Measurements from ENCODE around the gene WNT16.

The WNT16 gene

DNA sequence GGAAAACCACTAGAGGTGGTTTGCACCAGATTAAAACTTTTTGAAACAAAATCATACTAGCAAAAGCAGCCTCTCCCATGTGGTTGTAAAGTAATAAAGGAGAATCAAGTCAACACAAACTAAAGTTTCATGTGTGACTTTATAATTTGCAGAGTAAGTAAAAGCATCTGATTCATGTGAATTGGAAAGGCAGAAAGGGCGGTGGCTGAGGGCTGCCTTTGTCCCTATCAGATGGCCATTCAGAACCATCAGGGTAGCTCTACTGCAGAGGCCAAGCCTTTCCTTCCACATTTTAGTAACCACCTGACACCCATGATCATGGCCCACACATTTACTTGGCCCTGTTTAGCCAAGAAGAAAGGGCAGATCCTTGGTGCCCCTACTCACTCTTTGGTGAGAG, 15.7 kb downstream of the WNT16 start:
- Histone ChIP-seq H3K4me1 (ENCODE audit: control insufficient read depth, insufficient read depth, low read depth, low read length) (peaks cover 4% of the 10 kb centered on the region), H2BK12ac (ENCODE audit: low read length in 2 of 2) (no peak overlapping the region), H3K79me1 (replicated peaks; ENCODE audit: low read length, poor library complexity, severe bottlenecking) (no peaks in the 10 kb centered on the region), H3K4ac (ENCODE audit: low read depth in 1 of 2, low read length in 2 of 2) (no peak overlapping the region), H3K9ac (ENCODE audit: low read length) (no peak overlapping the region), H2BK5ac (ENCODE audit: low read depth, low read length, poor library complexity, severe bottlenecking) (no peak overlapping the region), H3K27ac (ENCODE audit: low read length, poor library complexity, severe bottlenecking) (no peak overlapping the region), H3K14ac (ENCODE audit: low read length in 2 of 2) (no peak overlapping the region), H2AFZ (ENCODE audit: low read depth, low read length) (no peak overlapping the region), H2BK120ac (ENCODE audit: low read depth, low read length) (no peak overlapping the region), H4K8ac (ENCODE audit: low read length) (peak overlapping the region; percentile 41), H3K9me3 (ENCODE audit: control insufficient read depth, low read length) (no peaks in the 10 kb centered on the region), H3K23ac (ENCODE audit: low read length in 2 of 2) (no peak overlapping the region), H2AK5ac (ENCODE audit: low read length, severe bottlenecking) (no peak overlapping the region), H3K4me2 (ENCODE audit: low read length, poor library complexity, severe bottlenecking) (no peak overlapping the region), H3K18ac (ENCODE audit: low read depth in 1 of 2, low read length in 2 of 2) (no peak overlapping the region), H2BK15ac (ENCODE audit: low read depth, poor library complexity, severe bottlenecking) (no peak overlapping the region), H4K91ac (ENCODE audit: low read length) (peak overlapping the region; percentile 68), H3K27me3 (ENCODE audit: control insufficient read depth in 1 of 2, insufficient read depth in 1 of 2, low read length in 2 of 2) (no peaks in the 10 kb centered on the region), H3K36me3 (ENCODE audit: control insufficient read depth in 1 of 2, insufficient read depth in 2 of 2, low read depth in 1 of 2, low read length in 2 of 2) (peaks cover 0 to 24% of the 10 kb centered on the region in 2 experiments), H3K4me3 (ENCODE audit: insufficient read depth in 1 of 2, low read depth in 1 of 2, low read length in 2 of 2) (no peak overlapping the region)
- no peak for DNase-seq
- WGBS: 93% methylated on average over 1 of the region's 1 CpG

DNA sequence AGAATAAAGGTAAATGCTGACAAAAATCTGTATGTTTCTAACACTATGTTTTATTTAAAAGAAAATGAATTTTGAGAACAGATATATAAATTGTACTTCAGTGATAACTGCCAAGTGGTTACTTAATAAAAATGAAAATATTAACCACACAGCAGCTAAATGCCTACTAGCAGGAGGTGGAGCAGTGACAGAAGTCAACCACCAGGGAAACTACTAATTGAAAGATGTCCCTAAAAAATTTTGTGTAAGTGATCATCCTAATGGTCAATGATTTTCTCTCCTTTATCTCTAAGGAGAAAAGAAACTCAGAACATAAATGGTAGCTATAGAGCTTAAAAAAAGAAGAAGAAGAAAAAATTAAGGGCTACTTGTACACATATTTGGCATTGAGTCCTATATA, 22.9 kb downstream of the WNT16 start:
- H4K91ac ChIP-seq (ENCODE audit: low read length): no peak overlapping the region
- H2BK120ac ChIP-seq (ENCODE audit: low read depth, low read length): no peak overlapping the region
- H2AFZ ChIP-seq (ENCODE audit: low read depth, low read length): no peak overlapping the region
- H2AK5ac ChIP-seq (ENCODE audit: low read length, severe bottlenecking): no peak overlapping the region
- no peak overlapping the region for H3K4ac ChIP-seq (ENCODE audit: low read depth in 1 of 2, low read length in 2 of 2)
- H3K9ac ChIP-seq (ENCODE audit: low read length): no peak overlapping the region
- H3K9me3 ChIP-seq (ENCODE audit: control insufficient read depth, low read length): no peaks in the 10 kb centered on the region
- no peak overlapping the region for H2BK5ac ChIP-seq (ENCODE audit: low read depth, low read length, poor library complexity, severe bottlenecking)
- no peak overlapping the region for H2BK15ac ChIP-seq (ENCODE audit: low read depth, poor library complexity, severe bottlenecking)
- H3K4me3 ChIP-seq (ENCODE audit: insufficient read depth in 1 of 2, low read depth in 1 of 2, low read length in 2 of 2): no peak overlapping the region
- no peak overlapping the region for H3K23ac ChIP-seq (ENCODE audit: low read length in 2 of 2)
- no peaks in the 10 kb centered on the region for H3K4me1 ChIP-seq (ENCODE audit: control insufficient read depth, insufficient read depth, low read depth, low read length)
- no peak overlapping the region for H3K27ac ChIP-seq (ENCODE audit: low read length, poor library complexity, severe bottlenecking)
- no peak overlapping the region for H3K4me2 ChIP-seq (ENCODE audit: low read length, poor library complexity, severe bottlenecking)
- H3K14ac ChIP-seq (ENCODE audit: low read length in 2 of 2): no peak overlapping the region
- H3K79me1 ChIP-seq (replicated peaks; ENCODE audit: low read length, poor library complexity, severe bottlenecking): peaks cover 9% of the 10 kb centered on the region
- DNase-seq: no peak
- no peak overlapping the region for H3K18ac ChIP-seq (ENCODE audit: low read depth in 1 of 2, low read length in 2 of 2)
- H4K8ac ChIP-seq (ENCODE audit: low read length): no peak overlapping the region
- peaks cover 5 to 80% of the 10 kb centered on the region in 2 experiments for H3K36me3 ChIP-seq (ENCODE audit: control insufficient read depth in 1 of 2, insufficient read depth in 2 of 2, low read depth in 1 of 2, low read length in 2 of 2)
- H3K27me3 ChIP-seq (ENCODE audit: control insufficient read depth in 1 of 2, insufficient read depth in 1 of 2, low read length in 2 of 2): no peaks in the 10 kb centered on the region
- H2BK12ac ChIP-seq (ENCODE audit: low read length in 2 of 2): no peak overlapping the region

GRCh38 chr7:121352323-121352722, 23.5 kb downstream of the WNT16 start:
- Histone ChIP-seq H2BK5ac (ENCODE audit: low read depth, low read length, poor library complexity, severe bottlenecking) (no peak overlapping the region), H3K18ac (ENCODE audit: low read depth in 1 of 2, low read length in 2 of 2) (no peak overlapping the region), H4K8ac (ENCODE audit: low read length) (no peak overlapping the region), H3K14ac (ENCODE audit: low read length in 2 of 2) (no peak overlapping the region), H3K27me3 (ENCODE audit: control insufficient read depth in 1 of 2, insufficient read depth in 1 of 2, low read length in 2 of 2) (no peaks in the 10 kb centered on the region), H3K9ac (ENCODE audit: low read length) (no peak overlapping the region), H3K27ac (ENCODE audit: low read length, poor library complexity, severe bottlenecking) (no peak overlapping the region), H3K79me1 (replicated peaks; ENCODE audit: low read length, poor library complexity, severe bottlenecking) (peaks cover 9% of the 10 kb centered on the region), H3K36me3 (ENCODE audit: control insufficient read depth in 1 of 2, insufficient read depth in 2 of 2, low read depth in 1 of 2, low read length in 2 of 2) (peaks cover 5 to 80% of the 10 kb centered on the region in 2 experiments), H3K4me1 (ENCODE audit: control insufficient read depth, insufficient read depth, low read depth, low read length) (no peaks in the 10 kb centered on the region), H4K91ac (ENCODE audit: low read length) (no peak overlapping the region), H2BK120ac (ENCODE audit: low read depth, low read length) (no peak overlapping the region), H3K4me2 (ENCODE audit: low read length, poor library complexity, severe bottlenecking) (no peak overlapping the region), H3K4ac (ENCODE audit: low read depth in 1 of 2, low read length in 2 of 2) (no peak overlapping the region), H3K9me3 (ENCODE audit: control insufficient read depth, low read length) (no peaks in the 10 kb centered on the region), H2AFZ (ENCODE audit: low read depth, low read length) (no peak overlapping the region), H3K4me3 (ENCODE audit: insufficient read depth in 1 of 2, low read depth in 1 of 2, low read length in 2 of 2) (no peak overlapping the region), H3K23ac (ENCODE audit: low read length in 2 of 2) (no peak overlapping the region), H2BK15ac (ENCODE audit: low read depth, poor library complexity, severe bottlenecking) (no peak overlapping the region), H2BK12ac (ENCODE audit: low read length in 2 of 2) (no peak overlapping the region), H2AK5ac (ENCODE audit: low read length, severe bottlenecking) (no peak overlapping the region)
- no peak for DNase-seq
- 90% methylated on average over 2 of the region's 3 CpGs for WGBS

- H2BK12ac ChIP-seq (ENCODE audit: low read length in 2 of 2): no peak overlapping the region
- WGBS: no CpG with 5 or more reads among the region's 2 CpGs
Observed at GRCh38 chr7:121355574-121355973, 26.8 kb downstream of the WNT16 start.

More at GRCh38 chr7:121355574-121355973, 26.8 kb downstream of the WNT16 start:
- Histone ChIP-seq H3K23ac (ENCODE audit: low read length in 2 of 2) (no peak overlapping the region), H3K4ac (ENCODE audit: low read depth in 1 of 2, low read length in 2 of 2) (no peak overlapping the region), H3K9ac (ENCODE audit: low read length) (no peak overlapping the region), H2AFZ (ENCODE audit: low read depth, low read length) (no peak overlapping the region), H3K14ac (ENCODE audit: low read length in 2 of 2) (no peak overlapping the region), H3K79me1 (replicated peaks; ENCODE audit: low read length, poor library complexity, severe bottlenecking) (peaks cover 13% of the 10 kb centered on the region), H4K8ac (ENCODE audit: low read length) (no peak overlapping the region), H3K18ac (ENCODE audit: low read depth in 1 of 2, low read length in 2 of 2) (no peak overlapping the region), H3K9me3 (ENCODE audit: control insufficient read depth, low read length) (no peaks in the 10 kb centered on the region), H4K91ac (ENCODE audit: low read length) (no peak overlapping the region), H3K4me2 (ENCODE audit: low read length, poor library complexity, severe bottlenecking) (no peak overlapping the region), H2BK15ac (ENCODE audit: low read depth, poor library complexity, severe bottlenecking) (no peak overlapping the region), H3K4me3 (ENCODE audit: insufficient read depth in 1 of 2, low read depth in 1 of 2, low read length in 2 of 2) (no peak overlapping the region), H3K27ac (ENCODE audit: low read length, poor library complexity, severe bottlenecking) (no peak overlapping the region), H3K4me1 (ENCODE audit: control insufficient read depth, insufficient read depth, low read depth, low read length) (no peaks in the 10 kb centered on the region), H2BK120ac (ENCODE audit: low read depth, low read length) (no peak overlapping the region), H2BK5ac (ENCODE audit: low read depth, low read length, poor library complexity, severe bottlenecking) (no peak overlapping the region), H3K36me3 (ENCODE audit: control insufficient read depth in 1 of 2, insufficient read depth in 2 of 2, low read depth in 1 of 2, low read length in 2 of 2) (peaks cover 8 to 100% of the 10 kb centered on the region in 2 experiments), H3K27me3 (ENCODE audit: control insufficient read depth in 1 of 2, insufficient read depth in 1 of 2, low read length in 2 of 2) (no peaks in the 10 kb centered on the region), H2AK5ac (ENCODE audit: low read length, severe bottlenecking) (no peak overlapping the region)
- DNase-seq: no peak

Measured in mesenchymal stem cell (in vitro differentiated cells and primary cell).